GM19023 (cell line): ENCODE data around the gene LUZP1.
"Not testable (repeated sequence)": the region's sequence is repeated elsewhere in the genome, so short reads cannot be mapped to it uniquely, and the experiment has no call there.

Source experiments
- ATAC-seq: cut with Tn5 transposase; IDR thresholded peaks from one replicate; pipeline ENCODE4 v1.9.1; 2021; ENCODE audit warnings: mild to moderate bottlenecking, moderate library complexity; ENCODE audit not compliant: unreplicated experiment

LUZP1 gene

GRCh38 chr1:23188936-23189452 lies 20.3 kb upstream of the LUZP1 start:
- ATAC-seq: not testable (repeated sequence)

- no peak for ATAC-seq
Measured at GRCh38 chr1:23188434-23188884, 19.8 kb upstream of the LUZP1 start.

- no peak for ATAC-seq
Measured at GRCh38 chr1:23187637-23188036, 19.0 kb upstream of the LUZP1 start.

GRCh38 chr1:23185381-23185780 lies 16.7 kb upstream of the LUZP1 start:
- no peak for ATAC-seq

- ATAC-seq: no peak
Measured at GRCh38 chr1:23184212-23184934, 15.7 kb upstream of the LUZP1 start.

GRCh38 chr1:23179862-23180261 lies 11.2 kb upstream of the LUZP1 start:
- no peak for ATAC-seq

- no peak for ATAC-seq
Measured at GRCh38 chr1:23178950-23179349, 10.3 kb upstream of the LUZP1 start.

- no peak for ATAC-seq
Measured at GRCh38 chr1:23178414-23178813, 9.8 kb upstream of the LUZP1 start.

- ATAC-seq: peak; percentile 71
Measured at GRCh38 chr1:23177438-23178380, 9.1 kb upstream of the LUZP1 start.

- ATAC-seq: no peak
Measured at GRCh38 chr1:23177031-23177430, 8.4 kb upstream of the LUZP1 start.

GRCh38 chr1:23174426-23175110 lies 5.9 kb upstream of the LUZP1 start:
- ATAC-seq: no peak

- no peak for ATAC-seq
Measured at GRCh38 chr1:23171181-23171755, 2.6 kb upstream of the LUZP1 start.

- no peak for ATAC-seq
Measured at GRCh38 chr1:23169727-23170335, 1.2 kb upstream of the LUZP1 start.

- ATAC-seq: no peak
Measured at GRCh38 chr1:23169195-23169575, 529 bp upstream of the LUZP1 start.

GRCh38 chr1:23168079-23168444 lies 594 bp downstream of the LUZP1 start:
- no peak for ATAC-seq

- no peak for ATAC-seq
Measured at GRCh38 chr1:23167353-23168078, 1.1 kb downstream of the LUZP1 start.

GRCh38 chr1:23166854-23167253 lies 1.8 kb downstream of the LUZP1 start:
- no peak for ATAC-seq

- ATAC-seq: no peak
Measured at GRCh38 chr1:23163395-23163794, 5.3 kb downstream of the LUZP1 start.

- ATAC-seq: no peak
Measured at GRCh38 chr1:23159963-23160877, 8.4 kb downstream of the LUZP1 start.
